Spleen (tissue), 11 donors: ENCODE data around the gene RANBP10. TPM values are rescaled to one million over a fixed set of nuclear protein-coding genes. Genes with fewer than 3 reads are reported as not detected.
A peak's percentile ranks its signal among the peaks of the same experiment; 100 is the strongest.

Source experiments
- DNase-seq: peaks from one replicate; pipeline ENCODE4 v3.0.0-alpha.2; 2020
- H3K27ac ChIP-seq, 8 donors: fragments of 200-600 bp; sonication (generic) in 7 of 8; 1 replicate in 4 of 8; 2 replicates in 4 of 8; pipeline versions ENCODE4 v1.5.0 to v1.8.0; 2016 to 2021; ENCODE audit warnings: inconsistent platforms in 4 of 8, mild to moderate bottlenecking in 4 of 8, moderate library complexity in 1 of 8
- H3K27me3 ChIP-seq, 7 donors: fragments of 200-600 bp; sonication (generic) in 6 of 7; replicated peaks in 1 of 7; 1 replicate in 4 of 7; 2 replicates in 3 of 7; pipeline versions ENCODE4 v1.5.0 to v1.8.0; 2016 to 2021; ENCODE audit warnings: inconsistent platforms in 3 of 7, mild to moderate bottlenecking in 1 of 7
- H3K36me3 ChIP-seq, 6 donors: fragments of 200-600 bp; sonication (generic) in 5 of 6; 1 replicate in 4 of 6; 2 replicates in 2 of 6; pipeline versions ENCODE4 v1.5.0 to v1.8.0; 2016 to 2021; ENCODE audit warnings: inconsistent platforms in 2 of 6
- H3K4me1 ChIP-seq, 6 donors: fragments of 200-600 bp; sonication (generic) in 5 of 6; 1 replicate in 3 of 6; 2 replicates in 3 of 6; pipeline versions ENCODE4 v1.5.0 to v1.8.0; 2016 to 2021; ENCODE audit warnings: inconsistent platforms in 3 of 6
- H3K4me3 ChIP-seq, 8 donors: fragments of 200-600 bp; sonication (generic) in 7 of 8; 1 replicate in 4 of 8; 2 replicates in 4 of 8; pipeline versions ENCODE4 v1.5.0 to v1.8.0; 2016 to 2021; ENCODE audit warnings: inconsistent platforms in 4 of 8, mild to moderate bottlenecking in 4 of 8, moderate library complexity in 2 of 8
- H3K9me3 ChIP-seq, 8 donors: fragments of 200-600 bp; sonication (generic) in 7 of 8; 1 replicate in 4 of 8; 2 replicates in 4 of 8; pipeline versions ENCODE4 v1.5.0 to v1.8.0; 2016 to 2021; ENCODE audit warnings: inconsistent platforms in 4 of 8
- CTCF ChIP-seq, 11 experiments: fragments of 200-600 bp in 7 of 11; fragments of 450-650 bp in 4 of 11; sonication (generic) in 4 of 11; IDR thresholded peaks in 8 of 11; conservative IDR thresholded peaks in 3 of 11; 1 replicate in 7 of 11; 2 replicates in 4 of 11; pipeline versions ENCODE4 v1.4.0 to v1.8.0; 2016 to 2021; ENCODE audit warnings: antibody characterized with exemption in 11 of 11, inconsistent platforms in 4 of 11, mild to moderate bottlenecking in 1 of 11
- POLR2A ChIP-seq, 3 donors: fragments of 450-650 bp; IDR thresholded peaks; one replicate each; pipeline ENCODE4 v1.5.1; 2017; ENCODE audit warnings: antibody characterized with exemption in 3 of 3, mild to moderate bottlenecking in 1 of 3
- POLR2AphosphoS5 ChIP-seq, 3 donors: sonication (generic); formaldehyde crosslinking; IDR thresholded peaks; one replicate each; pipeline ENCODE4 v1.5.1; 2017; ENCODE audit warnings: antibody characterized with exemption in 3 of 3
- WGBS, 5 donors: extraction: QIAGEN DNeasy Blood & Tissue Kit in 3 of 5; methylation state at CpG; one replicate each; pipeline versions ENCODE4 v1.1.5 to v1.1.7; 2013 to 2018; 5-methylcytosine and 5-hydroxymethylcytosine counted together
- intact Hi-C: fragments of 100-400 bp; cut with DNase I; formaldehyde crosslinking; loops from one replicate; pipeline ENCODE4 v1.15.0; 2023; ENCODE audit warnings: low total_unique reads
- polyA plus RNA-seq, 3 donors: library from polyadenylated mRNA; stranded (reverse); fragments of 200-250 nt; gene quantifications; one replicate each; pipeline ENCODE4 v1.2.1, GENCODE V29; 2013
- total RNA-seq, 7 donors: library from RNA; depleted of rRNA in 3 of 7; stranded (reverse); fragments of >200 nt in 3 of 7; fragmentation: NEBNext Ultra II Directional in 4 of 7; extraction: Animal tissue kit (Norgen Biotek cat#: 25700) in 4 of 7; gene quantifications; one replicate each; pipeline versions ENCODE4 v1.1.0 to v1.2.1, GENCODE V29; 2016 to 2021
- donor health status: healthy with polysubstance abuse.
- donor health status: DM: no; HTN: no; CAD: no; lungs with moderate emphysema.
- donor health status: DM: no; HTN: no; CAD: no.
- donor health status: Bipolar disorder and iron deficiency.
- donor health status: healthy.
- donor health status: DM: no; HTN: no; CAD: no.
- donor health status: DM: yes; HTN: yes; CAD: no.

RANBP10 gene
- total and polyA plus RNA-seq, 10 donors = 6.6 to 38.6 (median 22.6) TPM

GRCh38 chr16:67677712-67678111 lies 128.6 kb downstream of the RANBP10 start:
- H3K36me3 ChIP-seq = peaks cover 0 to 58% (median 9%) of the 10 kb centered on the region in 6 donors
- no peaks in the 10 kb centered on the region for H3K27me3 ChIP-seq
- TF ChIP-seq POLR2A (IDR thresholded peaks at IDR 0.05) (no peak), POLR2AphosphoS5 (IDR thresholded peaks at IDR 0.05) (no peak), CTCF (IDR thresholded peaks at IDR 0.05 in 8 of 11, conservative IDR thresholded peaks at IDR 0.05 in 3 of 11) (no peak)
- no peak overlapping the region for H3K4me3 ChIP-seq
- no peaks in the 10 kb centered on the region for H3K9me3 ChIP-seq
- H3K27ac ChIP-seq = peak overlapping the region in 5 of 8 donors; percentile 61 to 94 (median 73)
- intact Hi-C loops = loop anchor here (10.0 kb wide), 1 partner anchor 247 kb away; no protein-coding TSS in a partner anchor
- peaks cover 18 to 58% (median 50%) of the 10 kb centered on the region in 6 donors for H3K4me1 ChIP-seq
- peak; percentile 55 for DNase-seq
- 96 to 100% (median 100%) methylated on average over 1 of the region's 1 CpG for WGBS, 5 donors

- no peaks in the 10 kb centered on the region for H3K9me3 ChIP-seq
- no peak overlapping the region for H3K4me3 ChIP-seq
- intact Hi-C loops = loop anchor here (10.0 kb wide), 1 partner anchor 248 kb away; no protein-coding TSS in a partner anchor
- peaks cover 0 to 50% (median 9%) of the 10 kb centered on the region in 6 donors for H3K36me3 ChIP-seq
- H3K27me3 ChIP-seq = no peaks in the 10 kb centered on the region
- no peak for TF ChIP-seq POLR2AphosphoS5 (IDR thresholded peaks at IDR 0.05)
- no peak for TF ChIP-seq POLR2A (IDR thresholded peaks at IDR 0.05)
- TF ChIP-seq CTCF (IDR thresholded peaks at IDR 0.05 in 8 of 11, conservative IDR thresholded peaks at IDR 0.05 in 3 of 11) = no peak
- whole genome bisulfite sequencing, 5 donors = 65 to 73% (median 69%) methylated on average over 8 of the region's 8 CpGs
- DNase-seq = peak; percentile 12
- H3K4me1 ChIP-seq = peaks cover 18 to 66% (median 56%) of the 10 kb centered on the region in 6 donors
- peak overlapping the region in 6 of 8 donors; percentile 29 to 94 (median 72) for H3K27ac ChIP-seq
Observed at GRCh38 chr16:67676939-67677338, 129.4 kb downstream of the RANBP10 start.

- Histone ChIP-seq H3K27me3 (no peaks in the 10 kb centered on the region), H3K27ac (peak overlapping the region in 6 of 8 donors; percentile 39 to 94 (median 72)), H3K4me3 (no peak overlapping the region), H3K36me3 (peaks cover 0 to 46% (median 9%) of the 10 kb centered on the region in 6 donors), H3K4me1 (peaks cover 18 to 70% (median 59%) of the 10 kb centered on the region in 6 donors), H3K9me3 (no peaks in the 10 kb centered on the region)
- DNase-seq = peak; percentile 40
- intact Hi-C loops = loop anchor here (10.0 kb wide), 1 partner anchor 248 kb away; no protein-coding TSS in a partner anchor
- TF ChIP-seq POLR2AphosphoS5 (IDR thresholded peaks at IDR 0.05) (peak in 1 of 3 donors; percentile 81), POLR2A (IDR thresholded peaks at IDR 0.05) (no peak), CTCF (IDR thresholded peaks at IDR 0.05 in 8 of 11, conservative IDR thresholded peaks at IDR 0.05 in 3 of 11) (no peak)
- WGBS, 5 donors = 58 to 70% (median 67%) methylated on average over 4 of the region's 4 CpGs
Observed at GRCh38 chr16:67676516-67676915, 129.8 kb downstream of the RANBP10 start.

- H3K27me3 ChIP-seq = no peaks in the 10 kb centered on the region
- H3K27ac ChIP-seq = peak overlapping the region; percentile 19 to 94 (median 66)
- H3K4me1 ChIP-seq = peaks cover 18 to 74% (median 60%) of the 10 kb centered on the region in 6 donors
- no peak overlapping the region for H3K4me3 ChIP-seq
- TF ChIP-seq POLR2AphosphoS5 (IDR thresholded peaks at IDR 0.05) (no peak), CTCF (IDR thresholded peaks at IDR 0.05 in 8 of 11, conservative IDR thresholded peaks at IDR 0.05 in 3 of 11) (no peak), POLR2A (IDR thresholded peaks at IDR 0.05) (no peak)
- H3K9me3 ChIP-seq = no peaks in the 10 kb centered on the region
- H3K36me3 ChIP-seq = peaks cover 0 to 44% (median 9%) of the 10 kb centered on the region in 6 donors
- WGBS, 5 donors = 94 to 99% (median 98%) methylated on average over 7 of the region's 7 CpGs
- intact Hi-C loops = loop anchor here (10.0 kb wide), 1 partner anchor 249 kb away; no protein-coding TSS in a partner anchor
- DNase-seq = no peak
Observed at GRCh38 chr16:67675999-67676398, 130.4 kb downstream of the RANBP10 start.
